Measurements from ENCODE around the gene CLECL1.
"Not testable (repeated sequence)": the region's sequence is repeated elsewhere in the genome, so short reads cannot be mapped to it uniquely, and the experiment has no call there.

CLECL1 gene

DNA sequence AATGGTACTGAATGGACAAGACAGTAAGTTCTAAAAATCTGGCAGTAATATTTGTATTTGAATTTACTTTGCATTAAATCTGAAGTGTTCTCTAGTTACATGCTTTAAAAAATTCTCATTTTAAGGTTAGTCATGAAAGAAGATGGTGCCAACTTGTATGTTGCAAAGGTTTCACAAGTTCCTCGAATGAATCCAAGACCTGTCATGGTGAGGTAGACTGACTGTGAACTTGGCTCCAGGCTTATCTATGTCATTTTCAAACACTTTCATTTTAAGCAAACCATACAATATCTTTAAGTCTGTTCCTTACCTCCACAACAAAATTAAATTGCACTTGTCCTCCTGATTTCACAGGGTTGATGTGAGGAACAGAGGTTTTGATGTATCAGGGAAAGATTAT, 40.0 kb downstream of the CLECL1 start:
- no peak for DNase-seq

DNA sequence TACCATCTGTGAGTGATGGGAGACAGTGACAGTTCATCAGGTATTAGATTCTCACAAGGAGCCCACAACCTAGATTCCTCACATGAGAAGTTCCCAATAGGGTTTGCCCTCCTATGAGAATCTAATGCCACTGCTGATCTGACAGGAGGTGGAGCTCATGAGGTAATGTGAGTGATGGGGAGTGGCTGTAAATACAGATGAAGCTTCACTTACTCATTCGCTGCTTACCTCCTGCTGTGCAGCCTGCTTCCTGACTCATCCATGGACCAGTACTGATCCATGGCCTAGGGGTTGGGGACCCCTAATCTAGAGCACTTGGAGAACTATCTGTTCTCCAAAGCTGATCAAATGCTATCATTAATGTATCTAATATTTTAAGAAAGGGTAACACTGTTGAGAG, 45.7 kb downstream of the CLECL1 start:
- no peak for DNase-seq

DNA sequence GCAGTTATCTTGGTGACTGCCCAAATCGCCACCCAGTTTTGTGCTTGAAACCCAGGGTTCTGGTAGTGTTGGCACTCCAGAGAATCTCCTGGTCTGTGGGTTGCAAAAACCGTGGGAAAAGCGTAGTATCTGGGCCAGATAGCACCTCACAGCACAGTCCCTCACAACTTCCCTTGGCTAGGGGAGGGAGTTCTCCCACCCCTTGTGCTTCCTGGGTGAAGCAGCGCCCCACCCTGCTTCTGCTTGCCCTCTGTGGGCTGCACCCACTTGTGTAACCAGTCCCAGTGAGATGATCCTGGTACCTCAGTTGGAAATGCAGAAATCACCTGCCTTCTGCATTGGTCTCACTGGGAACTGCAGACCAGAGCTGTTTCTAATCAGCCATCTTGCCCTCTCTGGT, 47.0 kb downstream of the CLECL1 start:
- DNase-seq, result no peak

DNA sequence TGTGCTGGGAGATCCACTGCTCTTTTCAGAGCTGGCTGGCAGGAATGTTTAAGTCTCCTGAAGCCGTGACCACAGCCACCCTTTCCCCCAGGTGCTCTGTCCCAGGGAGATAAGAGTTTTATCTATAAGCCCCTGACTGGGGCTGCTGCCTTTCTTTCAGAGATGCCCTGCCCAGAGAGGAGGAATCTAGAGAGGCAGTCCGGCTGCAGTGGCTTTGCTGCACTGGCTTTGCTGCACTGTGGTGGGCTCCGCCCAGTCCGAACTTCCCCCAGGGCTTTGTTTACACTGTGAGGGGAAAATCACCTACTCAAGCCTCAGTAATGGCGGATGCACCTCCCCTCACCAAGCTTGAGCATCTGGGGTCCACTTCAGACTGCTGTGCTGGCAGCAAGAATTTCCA, 47.5 kb downstream of the CLECL1 start:
- not testable (repeated sequence) for DNase-seq

DNA sequence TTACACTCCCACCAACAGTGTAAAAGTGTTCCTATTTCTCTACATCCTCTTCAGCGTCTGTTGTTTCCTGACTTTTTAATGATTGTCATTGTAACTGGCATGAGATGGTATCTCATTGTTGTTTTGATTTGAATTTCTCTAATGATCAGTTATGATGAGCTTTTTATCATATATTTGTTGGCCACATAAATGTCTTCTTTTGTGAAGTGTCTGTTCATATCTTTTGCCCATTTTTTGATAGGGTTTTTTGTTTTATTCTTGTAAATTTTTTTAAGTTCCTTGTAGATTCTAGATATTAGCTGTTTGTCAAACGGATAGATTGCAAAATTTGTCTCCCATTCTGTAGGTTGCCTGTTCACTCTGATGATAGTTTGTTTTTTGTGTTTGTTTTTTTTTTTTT, 49.9 kb downstream of the CLECL1 start:
- not testable (repeated sequence) for DNase-seq

DNA sequence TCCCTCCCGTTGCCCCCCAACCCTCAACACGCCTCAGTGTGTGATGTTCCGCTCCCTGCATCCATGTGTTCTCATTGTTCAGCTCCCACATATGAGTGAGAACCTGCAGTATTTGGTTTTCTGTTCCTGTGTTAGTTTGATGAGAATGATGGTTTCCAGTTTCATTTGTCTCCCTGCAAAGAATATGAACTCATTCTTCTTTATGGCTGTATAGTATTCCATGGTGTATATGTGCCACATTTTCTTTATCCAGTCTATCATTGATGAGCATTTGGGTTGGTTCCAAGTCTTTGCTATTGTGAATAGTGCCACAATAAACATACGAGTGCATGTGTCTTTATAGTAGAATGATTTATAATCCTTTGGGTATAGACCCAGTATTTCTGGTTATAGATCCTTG, 50.4 kb downstream of the CLECL1 start:
- not testable (repeated sequence) for DNase-seq

DNA sequence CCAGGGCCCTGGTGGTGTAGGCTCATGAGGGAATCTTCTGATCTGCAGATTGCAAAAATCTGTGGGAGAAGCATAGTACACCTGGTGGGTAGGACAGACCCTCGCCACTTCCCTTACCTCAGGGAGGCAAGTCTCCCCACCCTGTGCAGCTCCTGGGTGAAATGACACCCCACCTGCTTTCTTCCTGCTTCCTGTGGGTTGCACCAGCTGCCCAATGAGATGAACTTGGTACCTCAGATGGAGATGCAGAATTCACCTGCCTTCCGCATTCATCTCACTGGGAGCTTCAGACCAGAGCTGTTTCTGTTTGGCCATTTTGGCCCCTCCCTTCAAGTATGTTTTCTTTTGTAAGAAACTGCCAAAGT, 58.7 kb downstream of the CLECL1 start:
- no peak for DNase-seq

DNA sequence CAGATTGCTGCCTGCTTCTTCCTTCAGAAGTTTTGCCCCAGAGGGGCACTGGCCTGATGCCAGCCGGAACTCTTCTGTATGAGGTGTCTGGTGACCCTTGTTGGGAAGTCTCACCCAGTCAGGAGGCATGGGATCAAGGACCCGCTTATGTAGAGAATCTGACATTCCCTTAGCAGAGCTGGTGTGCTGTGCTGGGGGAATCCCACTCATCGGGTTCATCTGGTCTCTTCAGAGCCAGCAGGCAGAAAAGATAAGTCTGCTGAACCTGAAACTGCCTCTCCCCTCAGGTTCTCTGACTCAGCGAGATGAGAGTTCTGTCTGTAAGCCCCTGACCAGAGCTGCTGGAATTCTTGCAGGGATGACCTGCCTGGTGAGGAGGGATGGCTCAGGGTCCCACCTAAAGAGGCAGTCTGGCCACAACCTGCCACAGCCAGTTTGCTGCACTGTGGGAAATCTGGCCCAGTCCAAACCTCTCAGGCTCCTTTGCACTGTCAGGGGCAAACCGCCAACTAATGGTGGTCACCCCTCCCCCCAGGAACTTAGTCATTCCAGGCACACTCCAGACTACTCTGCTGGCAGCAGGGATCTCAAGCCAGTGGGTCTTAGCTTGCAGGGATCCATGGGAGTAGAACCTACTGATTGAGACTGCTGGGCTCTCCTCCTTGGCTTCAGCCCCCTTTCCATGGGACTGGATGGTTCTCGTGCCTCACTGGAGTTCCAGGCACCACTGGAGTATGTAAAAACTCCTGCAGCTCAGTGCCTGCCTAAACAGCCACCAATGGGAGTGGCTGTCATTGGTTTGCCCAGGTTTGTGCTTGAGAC, 59.3 kb downstream of the CLECL1 start:
- DNase-seq, result peak; percentile 50
